ENCODE results near the gene HOGA1. TPM values are rescaled to one million over a fixed set of nuclear protein-coding genes. Genes with fewer than 3 reads are reported as not detected.

HOGA1 gene
- total RNA-seq, 1 experiment from 2014 or later: 0.15 TPM

GRCh38 chr10:97563337-97563736, 20.9 kb upstream of the HOGA1 start (continued):
- no peak for TF ChIP-seq ETV6 (CRISPR knock-in tag; IDR thresholded peaks at IDR 0.05)
- no peak for TF ChIP-seq ZMAT4 (CRISPR knock-in tag; IDR thresholded peaks at IDR 0.05)
- no peak for TF ChIP-seq STAT6 (CRISPR knock-in tag; conservative IDR thresholded peaks at IDR 0.05; ENCODE audit: low read depth)

- CTCF ChIA-PET: interaction anchor here (0.7 kb wide), 1 partner anchor 22 kb away, joined by 3 read pairs; no protein-coding TSS in a partner anchor
- peaks cover 4% of the 10 kb centered on the region; the same call in 1 of the 2 replicates for H3K4me1 Mint-ChIP-seq
Observed at GRCh38 chr10:97564776-97565175, 19.4 kb upstream of the HOGA1 start.

More at GRCh38 chr10:97564776-97565175, 19.4 kb upstream of the HOGA1 start:
- no peaks in the 10 kb centered on the region for H3K27me3 Mint-ChIP-seq (ENCODE audit: low read depth)
- ATAC-seq (no peak), DNase-seq (ENCODE audit: low spot score) (no peak)
- H3K9me3 Mint-ChIP-seq: peaks cover 29% of the 10 kb centered on the region
- peaks cover 25% of the 10 kb centered on the region for H3K36me3 Mint-ChIP-seq
- no peak overlapping the region; the same call in 1 of the 2 replicates for H3K27ac Mint-ChIP-seq
- POLR2A ChIA-PET: no interaction called here
- TF ChIP-seq ZNF281 (CRISPR knock-in tag; IDR thresholded peaks at IDR 0.05) (no peak), CDX4 (CRISPR knock-in tag; IDR thresholded peaks at IDR 0.05; ENCODE audit: borderline replicate concordance) (no peak), SP1 (CRISPR knock-in tag; conservative IDR thresholded peaks at IDR 0.05) (no peak), SMAD3 (CRISPR knock-in tag; IDR thresholded peaks at IDR 0.05; ENCODE audit: borderline replicate concordance) (no peak), RORB (CRISPR knock-in tag; IDR thresholded peaks at IDR 0.05) (no peak), STAT6 (CRISPR knock-in tag; conservative IDR thresholded peaks at IDR 0.05; ENCODE audit: low read depth) (no peak), NR3C1 (CRISPR knock-in tag; conservative IDR thresholded peaks at IDR 0.05; ENCODE audit: low read depth) (no peak), OVOL2 (CRISPR knock-in tag; IDR thresholded peaks at IDR 0.05; ENCODE audit: borderline replicate concordance) (no peak), RELA (CRISPR knock-in tag; IDR thresholded peaks at IDR 0.05; ENCODE audit: borderline replicate concordance) (no peak), JUN (CRISPR knock-in tag; IDR thresholded peaks at IDR 0.05) (no peak), ETV6 (CRISPR knock-in tag; IDR thresholded peaks at IDR 0.05) (no peak), IRF2 (CRISPR knock-in tag; IDR thresholded peaks at IDR 0.05; ENCODE audit: borderline replicate concordance, low read depth) (no peak)
- H3K4me3 Mint-ChIP-seq: no peak overlapping the region
